ENCODE results near the gene KLHL22. TPM values are rescaled to one million over a fixed set of nuclear protein-coding genes. Genes with fewer than 3 reads are reported as not detected.

KLHL22 gene
- total and polyA plus RNA-seq, 2 of the 8 experiments (the other 6 are each of a cell fraction or from before 2014, with no cell fraction given): 9.4 to 16.2 TPM

- TF ChIP-seq EGR1 (IDR thresholded peaks at IDR 0.05; ENCODE audit: borderline replicate concordance, low read depth, low read length) (no peak), CHD1 (IDR thresholded peaks at IDR 0.05; ENCODE audit: low read depth, low read length) (no peak), CBX5 (IDR thresholded peaks at IDR 0.05; ENCODE audit: low read depth, low read length) (no peak), GABPA (IDR thresholded peaks at IDR 0.05; ENCODE audit: borderline replicate concordance, insufficient read depth, low read length) (no peak), SIN3A (conservative IDR thresholded peaks at IDR 0.05 in 1 of 2, IDR thresholded peaks at IDR 0.05 in 1 of 2; ENCODE audit: low read depth in 1 of 2, low read length in 2 of 2) (no peak), USF2 (IDR thresholded peaks at IDR 0.05; ENCODE audit: low read length) (no peak), CEBPB (IDR thresholded peaks at IDR 0.05; ENCODE audit: low read depth, low read length) (no peak), KDM1A (IDR thresholded peaks at IDR 0.05; ENCODE audit: borderline replicate concordance, low read length) (no peak), CBX8 (IDR thresholded peaks at IDR 0.05; ENCODE audit: borderline replicate concordance, low read depth, low read length) (no peak), TAF7 (optimal IDR thresholded peaks at IDR 0.05; ENCODE audit: borderline replicate concordance, low read depth, low read length) (no peak), SIX5 (IDR thresholded peaks at IDR 0.05; ENCODE audit: low read depth, low read length) (no peak), RNF2 (IDR thresholded peaks at IDR 0.05; ENCODE audit: borderline replicate concordance, low read depth, low read length, missing control alignments, poor library complexity, severe bottlenecking) (no peak), BACH1 (IDR thresholded peaks at IDR 0.05; ENCODE audit: low read length) (no peak), BCL11A (IDR thresholded peaks at IDR 0.05; ENCODE audit: low read depth in 2 of 2, low read length in 2 of 2) (no peak), ASH2L (IDR thresholded peaks at IDR 0.05; ENCODE audit: low read length) (no peak), CREB1 (IDR thresholded peaks at IDR 0.05) (no peak), CHD2 (IDR thresholded peaks at IDR 0.05; ENCODE audit: low read length) (peak; percentile 65), POLR2A (IDR thresholded peaks at IDR 0.05; ENCODE audit: control extremely low read depth in 1 of 2, low read depth in 2 of 2, low read length in 2 of 2) (no peak), RXRA (IDR thresholded peaks at IDR 0.05; ENCODE audit: insufficient read depth, low read depth, low read length) (no peak), TCF12 (IDR thresholded peaks at IDR 0.05; ENCODE audit: low read depth, low read length) (no peak), GTF2F1 (IDR thresholded peaks at IDR 0.05; ENCODE audit: borderline replicate concordance, low read depth, low read length) (no peak), MAFK (IDR thresholded peaks at IDR 0.05; ENCODE audit: low read depth, low read length) (no peak)
These were observed 70.5 kb downstream of the KLHL22 start (continued) for GRCh38 chr22:20424932-20425565.

Measured in H1 (cell line).